Activated B cell treated with CpG ODN at 0.5 μM for 24 hours (primary cell): ENCODE data around the gene EMC10. TPM values are rescaled to one million over a fixed set of nuclear protein-coding genes. Genes with fewer than 3 reads are reported as not detected.

Experiments used
- ATAC-seq: fragments of 200-7000 bp; cut with Tn5 transposase; one replicate; pipeline ENCODE4 v1.10.0; 2021; ENCODE audit warnings: low read depth, mild to moderate bottlenecking, moderate library complexity
- CTCF ChIA-PET: fragments of 350-600 bp; sonication (Branson Sonifier 250); formaldehyde crosslinking; loops from one replicate; lab custom pipeline; 2021; ENCODE audit warnings: antibody characterized with exemption; lab: Charles Lee
- POLR2A ChIA-PET: fragments of 350-600 bp; sonication (Branson Sonifier 250); formaldehyde crosslinking; loops from one replicate; lab custom pipeline; 2021; ENCODE audit warnings: antibody characterized with exemption; lab: Charles Lee
- DNase-seq: peaks from one replicate; pipeline ENCODE4 v3.0.0; 2022
- H3K27ac Mint-ChIP-seq: one replicate; pipeline ENCODE4 v1.8.0; 2020; ENCODE audit warnings: mixed read lengths
- H3K27me3 Mint-ChIP-seq: one replicate; pipeline ENCODE4 v1.8.0; 2021; ENCODE audit warnings: mixed read lengths
- H3K36me3 Mint-ChIP-seq: one replicate; pipeline ENCODE4 v1.8.0; 2021; ENCODE audit warnings: low read depth, mixed read lengths
- H3K4me1 Mint-ChIP-seq: one replicate; pipeline ENCODE4 v1.8.0; 2021; ENCODE audit warnings: mixed read lengths
- H3K4me3 Mint-ChIP-seq: one replicate; pipeline ENCODE4 v1.8.0; 2020; ENCODE audit warnings: mild to moderate bottlenecking, mixed read lengths
- H3K9me3 Mint-ChIP-seq: one replicate; pipeline ENCODE4 v1.8.0; 2020; ENCODE audit warnings: mixed read lengths
- CTCF ChIP-seq: fragments of 200-600 bp; IDR thresholded peaks from one replicate; pipeline ENCODE4 v1.8.0; 2022; ENCODE audit warnings: antibody characterized with exemption, mild to moderate bottlenecking
- intact Hi-C: fragments of 100-400 bp; cut with micrococcal nuclease; formaldehyde crosslinking; loops from one replicate; pipeline ENCODE4 v1.15.1; 2024
- total RNA-seq: library from RNA; stranded (reverse); gene quantifications from 2 replicates; pipeline ENCODE4 v1.2.3, GENCODE V29; 2022

Gene EMC10
- total RNA-seq, 1 donor from 2014 or later, result 72.1 TPM

GRCh38 chr19:50444059-50444458 is 32.2 kb upstream of the EMC10 start:
- ATAC-seq, result no peak
- no peak overlapping the region for H3K4me3 Mint-ChIP-seq
- no peak for DNase-seq
- peaks cover 4% of the 10 kb centered on the region for H3K36me3 Mint-ChIP-seq
- no peaks in the 10 kb centered on the region for H3K27me3 Mint-ChIP-seq
- no peak overlapping the region for H3K27ac Mint-ChIP-seq
- H3K4me1 Mint-ChIP-seq, result no peaks in the 10 kb centered on the region
- TF ChIP-seq CTCF, result no peak
- intact Hi-C loops, result no loop called here
- ChIA-PET CTCF (no interaction called here), POLR2A (no interaction called here)
- no peaks in the 10 kb centered on the region for H3K9me3 Mint-ChIP-seq

GRCh38 chr19:50447053-50447452 is 29.3 kb upstream of the EMC10 start:
- CTCF ChIA-PET, result no interaction called here
- no peak for TF ChIP-seq CTCF
- Mint-ChIP-seq H3K27ac (no peak overlapping the region), H3K4me3 (no peak overlapping the region), H3K27me3 (no peaks in the 10 kb centered on the region), H3K4me1 (peaks cover 4% of the 10 kb centered on the region), H3K9me3 (no peaks in the 10 kb centered on the region), H3K36me3 (peaks cover 4% of the 10 kb centered on the region)
- DNase-seq (no peak), ATAC-seq (no peak)
- POLR2A ChIA-PET, result no interaction called here
- intact Hi-C loops, result no loop called here

GRCh38 chr19:50447750-50448149 is 28.6 kb upstream of the EMC10 start:
- TF ChIP-seq CTCF, result no peak
- Mint-ChIP-seq H3K4me3 (no peak overlapping the region), H3K27ac (no peak overlapping the region), H3K9me3 (no peaks in the 10 kb centered on the region), H3K27me3 (no peaks in the 10 kb centered on the region), H3K4me1 (peaks cover 4% of the 10 kb centered on the region), H3K36me3 (peaks cover 4% of the 10 kb centered on the region)
- CTCF ChIA-PET, result interaction anchor here (1.2 kb wide), 1 partner anchor 13 kb away, joined by 4 read pairs; no protein-coding TSS in a partner anchor
- POLR2A ChIA-PET, result interaction anchor here (0.6 kb wide), 1 partner anchor 20 kb away, joined by 5 read pairs; no protein-coding TSS in a partner anchor
- intact Hi-C loops, result no loop called here
- ATAC-seq (no peak), DNase-seq (no peak)

GRCh38 chr19:50449236-50449899 is 26.9 kb upstream of the EMC10 start:
- H3K27ac Mint-ChIP-seq, result no peak overlapping the region
- ChIA-PET CTCF (interaction anchor here (0.6 kb wide), 1 partner anchor 24 kb away, joined by 4 read pairs; no protein-coding TSS in a partner anchor), POLR2A (interaction anchor here (1.1 to 1.8 kb wide), 2 partner anchors 31 to 34 kb away, joined by 4 to 5 read pairs; partner anchors contain the start of gene SPIB)
- H3K9me3 Mint-ChIP-seq, result no peaks in the 10 kb centered on the region
- peaks cover 4% of the 10 kb centered on the region for H3K4me1 Mint-ChIP-seq
- H3K4me3 Mint-ChIP-seq, result no peak overlapping the region
- H3K36me3 Mint-ChIP-seq, result peaks cover 4% of the 10 kb centered on the region
- no peak for DNase-seq
- no peak for TF ChIP-seq CTCF
- ATAC-seq, result no peak
- intact Hi-C loops, result no loop called here
- H3K27me3 Mint-ChIP-seq, result no peaks in the 10 kb centered on the region

GRCh38 chr19:50450369-50451222 is 25.7 kb upstream of the EMC10 start:
- ATAC-seq, result no peak
- CTCF ChIA-PET, result interaction anchor here (1.4 kb wide), 1 partner anchor 10 kb away, joined by 4 read pairs; no protein-coding TSS in a partner anchor

More at GRCh38 chr19:50450369-50451222, 25.7 kb upstream of the EMC10 start:
- Mint-ChIP-seq H3K27ac (peak overlapping the region; percentile 30), H3K36me3 (peaks cover 4% of the 10 kb centered on the region), H3K4me3 (peak overlapping the region; percentile 12), H3K27me3 (no peaks in the 10 kb centered on the region), H3K9me3 (no peaks in the 10 kb centered on the region), H3K4me1 (peaks cover 4% of the 10 kb centered on the region)
- intact Hi-C loops, result no loop called here
- POLR2A ChIA-PET, result interaction anchor here (0.7 to 1.8 kb wide), 5 partner anchors 10 to 35 kb away, joined by 3 to 7 read pairs (median 4); partner anchors contain the start of gene SPIB
- no peak for DNase-seq
- no peak for TF ChIP-seq CTCF
